Sigmoid colon (tissue), 7 donors: Measurements from ENCODE around the gene CTIF. TPM values are rescaled to one million over a fixed set of nuclear protein-coding genes. Genes with fewer than 3 reads are reported as not detected.

Experiments used
- DNase-seq: peaks from one replicate; pipeline ENCODE4 v3.0.0-alpha.2; 2019
- H3K27ac ChIP-seq, 4 donors: fragments of 200-600 bp; sonication (generic); one replicate each; pipeline ENCODE4 v1.5.1; 2016 to 2019; ENCODE audit warnings: mild to moderate bottlenecking in 1 of 4
- H3K27me3 ChIP-seq, 3 donors: fragments of 200-600 bp; sonication (generic); one replicate each; pipeline ENCODE4 v1.5.1; 2019; ENCODE audit warnings: mild to moderate bottlenecking in 1 of 3
- H3K36me3 ChIP-seq, 4 donors: fragments of 200-600 bp; sonication (generic); one replicate each; pipeline ENCODE4 v1.5.1; 2016 to 2019
- H3K4me1 ChIP-seq, 4 donors: fragments of 200-600 bp; sonication (generic); one replicate each; pipeline ENCODE4 v1.5.1; 2017 to 2019
- H3K4me3 ChIP-seq, 4 donors: fragments of 200-600 bp; sonication (generic); one replicate each; pipeline ENCODE4 v1.5.1; 2017 to 2019; ENCODE audit warnings: mild to moderate bottlenecking in 2 of 4, moderate library complexity in 1 of 4
- H3K9me3 ChIP-seq, 4 donors: fragments of 200-600 bp in 3 of 4; sonication (generic) in 3 of 4; one replicate each; pipeline versions ENCODE4 v1.5.1 to v1.6.1; 2013 to 2019
- CTCF ChIP-seq, 4 experiments: fragments of 450-650 bp in 3 of 4; fragments of 200-600 bp in 1 of 4; IDR thresholded peaks; one replicate each; pipeline ENCODE4 v1.5.1; 2016 to 2019; ENCODE audit warnings: antibody characterized with exemption in 4 of 4, mild to moderate bottlenecking in 3 of 4, moderate library complexity in 2 of 4
- EP300 ChIP-seq, 4 donors: sonication (generic); formaldehyde crosslinking; IDR thresholded peaks; one replicate each; pipeline ENCODE4 v1.6.1; 2017; ENCODE audit warnings: antibody characterized with exemption in 4 of 4
- POLR2A ChIP-seq, 2 donors: fragments of 450-650 bp; IDR thresholded peaks; one replicate each; pipeline ENCODE4 v1.6.1; 2016; ENCODE audit warnings: antibody characterized with exemption in 2 of 2, mild to moderate bottlenecking in 2 of 2, moderate library complexity in 2 of 2
- POLR2AphosphoS5 ChIP-seq, 4 donors: sonication (generic); formaldehyde crosslinking; IDR thresholded peaks; one replicate each; pipeline ENCODE4 v1.6.1; 2017; ENCODE audit warnings: antibody characterized with exemption in 4 of 4
- WGBS, 2 donors: extraction: QIAGEN DNeasy Blood & Tissue Kit; methylation state at CpG; one replicate each; pipeline ENCODE4 v1.1.7; 2013; 5-methylcytosine and 5-hydroxymethylcytosine counted together
- intact Hi-C: fragments of 100-400 bp; cut with DNase I; formaldehyde crosslinking; loops from one replicate; pipeline ENCODE4 v1.15.1; 2023
- polyA plus RNA-seq, 3 donors: library from polyadenylated mRNA; stranded (reverse); fragments of 200-250 nt; gene quantifications; one replicate each; pipeline ENCODE4 v1.2.3, GENCODE V29; 2013
- total RNA-seq, 4 donors: library from RNA; depleted of rRNA; stranded (reverse); fragments of >200 nt; gene quantifications; one replicate each; pipeline ENCODE4 v1.1.0, GENCODE V29; 2016
- donor health status: healthy with polysubstance abuse.
- donor health status: Bipolar disorder and iron deficiency.
- donor health status: healthy.

Gene CTIF
- total and polyA plus RNA-seq, 7 donors: 3.6 to 65.9 (median 22.5) TPM

GRCh38 chr18:48602759-48603390, 64.0 kb downstream of the CTIF start:
- intact Hi-C loops: no loop called here
- Histone ChIP-seq H3K27ac (no peak overlapping the region), H3K27me3 (no peaks in the 10 kb centered on the region), H3K4me3 (no peak overlapping the region), H3K9me3 (no peaks in the 10 kb centered on the region), H3K36me3 (no peaks in the 10 kb centered on the region), H3K4me1 (peaks cover 3 to 57% (median 26%) of the 10 kb centered on the region in 4 donors)
- TF ChIP-seq EP300 (IDR thresholded peaks at IDR 0.05) (no peak), POLR2AphosphoS5 (IDR thresholded peaks at IDR 0.05) (no peak), CTCF (IDR thresholded peaks at IDR 0.05) (no peak), POLR2A (IDR thresholded peaks at IDR 0.05) (no peak)
- DNase-seq: no peak
- WGBS, 2 donors: 76 to 92% methylated on average over 3 of the region's 3 CpGs

GRCh38 chr18:48605408-48605845, 66.6 kb downstream of the CTIF start:
- TF ChIP-seq EP300 (IDR thresholded peaks at IDR 0.05) (no peak), POLR2A (IDR thresholded peaks at IDR 0.05) (no peak), CTCF (IDR thresholded peaks at IDR 0.05) (no peak), POLR2AphosphoS5 (IDR thresholded peaks at IDR 0.05) (no peak)
- Histone ChIP-seq H3K27ac (no peak overlapping the region), H3K36me3 (no peaks in the 10 kb centered on the region), H3K4me3 (no peak overlapping the region), H3K9me3 (no peaks in the 10 kb centered on the region), H3K4me1 (peaks cover 0 to 47% (median 23%) of the 10 kb centered on the region in 4 donors), H3K27me3 (no peaks in the 10 kb centered on the region)
- DNase-seq: no peak
- 61 to 87% methylated on average over 3 of the region's 3 CpGs for WGBS, 2 donors
- intact Hi-C loops: loop anchor here (5.0 kb wide), 1 partner anchor 33 kb away; no protein-coding TSS in a partner anchor

- Histone ChIP-seq H3K27me3 (no peaks in the 10 kb centered on the region), H3K9me3 (no peaks in the 10 kb centered on the region), H3K27ac (no peak overlapping the region), H3K4me1 (peaks cover 0 to 47% (median 19%) of the 10 kb centered on the region in 4 donors), H3K4me3 (no peak overlapping the region), H3K36me3 (no peaks in the 10 kb centered on the region)
- 81 to 83% methylated on average over 8 of the region's 8 CpGs for WGBS, 2 donors
- DNase-seq: no peak
- TF ChIP-seq POLR2A (IDR thresholded peaks at IDR 0.05) (no peak), POLR2AphosphoS5 (IDR thresholded peaks at IDR 0.05) (no peak)
- intact Hi-C loops: loop anchor here (5.0 kb wide), 1 partner anchor 35 kb away; no protein-coding TSS in a partner anchor
These were observed 68.5 kb downstream of the CTIF start for GRCh38 chr18:48607056-48607984.

GRCh38 chr18:48608581-48608980, 69.8 kb downstream of the CTIF start:
- no peaks in the 10 kb centered on the region for H3K9me3 ChIP-seq
- TF ChIP-seq EP300 (IDR thresholded peaks at IDR 0.05) (no peak), POLR2AphosphoS5 (IDR thresholded peaks at IDR 0.05) (no peak), POLR2A (IDR thresholded peaks at IDR 0.05) (no peak)
- intact Hi-C loops: loop anchor here (5.0 kb wide), 1 partner anchor 36 kb away; no protein-coding TSS in a partner anchor
- WGBS, 2 donors: 79 to 86% methylated on average over 5 of the region's 5 CpGs
- no peak overlapping the region for H3K4me3 ChIP-seq
- peaks cover 0 to 59% (median 30%) of the 10 kb centered on the region in 4 donors for H3K4me1 ChIP-seq
- no peak overlapping the region for H3K27ac ChIP-seq
- no peaks in the 10 kb centered on the region for H3K36me3 ChIP-seq
- H3K27me3 ChIP-seq: no peaks in the 10 kb centered on the region
- no peak for DNase-seq

- H3K4me1 ChIP-seq: peaks cover 0 to 65% (median 33%) of the 10 kb centered on the region in 4 donors
These were observed 70.3 kb downstream of the CTIF start for GRCh38 chr18:48609114-48609513.

More at GRCh38 chr18:48609114-48609513, 70.3 kb downstream of the CTIF start:
- no peak overlapping the region for H3K4me3 ChIP-seq
- no peaks in the 10 kb centered on the region for H3K27me3 ChIP-seq
- WGBS, 2 donors: 94 to 95% methylated on average over 3 of the region's 3 CpGs
- H3K27ac ChIP-seq: no peak overlapping the region
- no peaks in the 10 kb centered on the region for H3K9me3 ChIP-seq
- TF ChIP-seq POLR2AphosphoS5 (IDR thresholded peaks at IDR 0.05) (no peak), CTCF (IDR thresholded peaks at IDR 0.05) (no peak), EP300 (IDR thresholded peaks at IDR 0.05) (no peak), POLR2A (IDR thresholded peaks at IDR 0.05) (no peak)
- intact Hi-C loops: loop anchor here (5.0 kb wide), 1 partner anchor 37 kb away; no protein-coding TSS in a partner anchor
- no peaks in the 10 kb centered on the region for H3K36me3 ChIP-seq
- DNase-seq: no peak
